Mammary epithelial cell (primary cell): Measurements from ENCODE around the gene ABCC1.

Experiments
- EZH2 ChIP-seq: IDR thresholded peaks from 2 replicates; pipeline ENCODE4 v1.6.1; 2012; ENCODE audit warnings: low read length, inconsistent platforms, borderline replicate concordance
- TF ChIP-seq, protein P1 (sequence below), 2 donors: IDR thresholded peaks in 1 of 2; conservative IDR thresholded peaks in 1 of 2; 2 replicates each; pipeline ENCODE4 v1.5.1; 2011 to 2012; ENCODE audit warnings: inconsistent platforms in 2 of 2, low read length in 2 of 2, mild to moderate bottlenecking in 2 of 2, control low read depth in 1 of 2, low read depth in 1 of 2; ENCODE audit not compliant: insufficient read depth in 1 of 2; ENCODE audit errors: extremely low read depth in 1 of 2

DNA sequence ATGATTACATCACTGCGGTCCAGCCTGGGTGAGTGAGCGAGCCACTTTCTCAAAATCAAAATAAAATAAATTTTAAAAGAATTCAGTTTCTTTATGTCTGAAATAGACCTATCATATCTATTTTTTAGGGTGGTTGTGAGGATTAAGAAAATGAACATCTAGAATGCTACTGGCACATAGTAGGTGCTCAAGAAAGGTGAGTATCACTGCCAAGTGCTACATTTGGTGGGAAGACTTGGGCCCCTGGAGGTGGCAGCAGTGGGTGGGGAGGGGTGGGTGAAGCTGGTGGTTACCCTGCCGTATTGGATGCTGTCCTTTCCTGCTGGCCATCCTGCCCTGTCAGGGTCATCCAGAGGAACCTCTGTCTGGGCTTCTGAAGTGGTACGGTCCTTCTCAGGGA is 223.6 kb downstream of the ABCC1 start:
- TF ChIP-seq, protein P1, sequence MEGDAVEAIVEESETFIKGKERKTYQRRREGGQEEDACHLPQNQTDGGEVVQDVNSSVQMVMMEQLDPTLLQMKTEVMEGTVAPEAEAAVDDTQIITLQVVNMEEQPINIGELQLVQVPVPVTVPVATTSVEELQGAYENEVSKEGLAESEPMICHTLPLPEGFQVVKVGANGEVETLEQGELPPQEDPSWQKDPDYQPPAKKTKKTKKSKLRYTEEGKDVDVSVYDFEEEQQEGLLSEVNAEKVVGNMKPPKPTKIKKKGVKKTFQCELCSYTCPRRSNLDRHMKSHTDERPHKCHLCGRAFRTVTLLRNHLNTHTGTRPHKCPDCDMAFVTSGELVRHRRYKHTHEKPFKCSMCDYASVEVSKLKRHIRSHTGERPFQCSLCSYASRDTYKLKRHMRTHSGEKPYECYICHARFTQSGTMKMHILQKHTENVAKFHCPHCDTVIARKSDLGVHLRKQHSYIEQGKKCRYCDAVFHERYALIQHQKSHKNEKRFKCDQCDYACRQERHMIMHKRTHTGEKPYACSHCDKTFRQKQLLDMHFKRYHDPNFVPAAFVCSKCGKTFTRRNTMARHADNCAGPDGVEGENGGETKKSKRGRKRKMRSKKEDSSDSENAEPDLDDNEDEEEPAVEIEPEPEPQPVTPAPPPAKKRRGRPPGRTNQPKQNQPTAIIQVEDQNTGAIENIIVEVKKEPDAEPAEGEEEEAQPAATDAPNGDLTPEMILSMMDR (conservative IDR thresholded peaks at IDR 0.05 in 1 of 2, IDR thresholded peaks at IDR 0.05 in 1 of 2; ENCODE audit: extremely low read depth in 1 of 2, insufficient read depth in 1 of 2, low read depth in 1 of 2, low read length in 2 of 2) = no peak
- no peak for TF ChIP-seq EZH2
